ENCODE data around the gene ANKRD6. TPM values are rescaled to one million over a fixed set of nuclear protein-coding genes. Genes with fewer than 3 reads are reported as not detected.

The ANKRD6 gene
- total RNA-seq, 4 donors from 2014 or later: 1.6 to 6.8 (median 2.9) TPM

- Histone ChIP-seq H3K4me3 (no peak overlapping the region), H3K27me3 (no peaks in the 10 kb centered on the region), H3K36me3 (no peaks in the 10 kb centered on the region), H3K27ac (no peak overlapping the region), H3K9me3 (no peaks in the 10 kb centered on the region), H3K4me1 (no peaks in the 10 kb centered on the region)
- ATAC-seq (no peak), DNase-seq (no peak)
- in situ Hi-C loops (cut with MboI; ENCODE audit: low sequenced_read_pairs in 4 of 4): loop anchor here in 3 of 4 donors (5.0 to 25.0 kb wide), 4 partner anchors 174 to 624 kb away; partner anchors contain the start of gene ANKRD6 (in 2 of the 3)
- TF ChIP-seq, protein P1, sequence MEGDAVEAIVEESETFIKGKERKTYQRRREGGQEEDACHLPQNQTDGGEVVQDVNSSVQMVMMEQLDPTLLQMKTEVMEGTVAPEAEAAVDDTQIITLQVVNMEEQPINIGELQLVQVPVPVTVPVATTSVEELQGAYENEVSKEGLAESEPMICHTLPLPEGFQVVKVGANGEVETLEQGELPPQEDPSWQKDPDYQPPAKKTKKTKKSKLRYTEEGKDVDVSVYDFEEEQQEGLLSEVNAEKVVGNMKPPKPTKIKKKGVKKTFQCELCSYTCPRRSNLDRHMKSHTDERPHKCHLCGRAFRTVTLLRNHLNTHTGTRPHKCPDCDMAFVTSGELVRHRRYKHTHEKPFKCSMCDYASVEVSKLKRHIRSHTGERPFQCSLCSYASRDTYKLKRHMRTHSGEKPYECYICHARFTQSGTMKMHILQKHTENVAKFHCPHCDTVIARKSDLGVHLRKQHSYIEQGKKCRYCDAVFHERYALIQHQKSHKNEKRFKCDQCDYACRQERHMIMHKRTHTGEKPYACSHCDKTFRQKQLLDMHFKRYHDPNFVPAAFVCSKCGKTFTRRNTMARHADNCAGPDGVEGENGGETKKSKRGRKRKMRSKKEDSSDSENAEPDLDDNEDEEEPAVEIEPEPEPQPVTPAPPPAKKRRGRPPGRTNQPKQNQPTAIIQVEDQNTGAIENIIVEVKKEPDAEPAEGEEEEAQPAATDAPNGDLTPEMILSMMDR (IDR thresholded peaks at IDR 0.05 in 4 of 5, conservative IDR thresholded peaks at IDR 0.05 in 1 of 5): no peak
- TF ChIP-seq POLR2A (IDR thresholded peaks at IDR 0.05): no peak
- intact Hi-C loops (cut with DNase I; ENCODE audit: low total_unique reads): no loop called here
Observed at GRCh38 chr6:89611666-89612065, 178.7 kb downstream of the ANKRD6 start.

DNA sequence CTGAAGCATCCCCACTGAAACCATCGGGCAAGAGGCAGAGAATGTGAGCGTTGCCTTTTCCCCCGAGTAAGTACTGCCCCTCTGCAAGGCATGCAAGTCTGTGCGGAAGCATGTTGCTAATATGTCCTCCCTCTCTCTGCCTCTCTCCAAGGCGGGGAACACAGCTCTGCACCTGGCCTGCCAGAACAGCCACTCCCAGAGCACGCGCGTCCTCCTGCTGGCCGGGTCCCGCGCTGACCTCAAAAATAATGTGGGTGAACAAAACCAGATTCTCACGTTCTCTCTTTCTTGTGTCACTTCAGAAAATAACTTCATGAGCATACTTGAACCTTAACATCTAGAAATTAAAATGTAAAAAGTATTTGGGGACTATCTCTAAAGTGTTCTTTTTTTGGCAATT is 179.2 kb downstream of the ANKRD6 start:
- no peak overlapping the region for H3K27ac ChIP-seq
- in situ Hi-C loops (cut with MboI; ENCODE audit: low sequenced_read_pairs in 4 of 4): loop anchor here in 3 of 4 donors (5.0 to 25.0 kb wide), 4 partner anchors 175 to 625 kb away; partner anchors contain the start of gene ANKRD6 (in 2 of the 3)
- ATAC-seq: no peak

DNA sequence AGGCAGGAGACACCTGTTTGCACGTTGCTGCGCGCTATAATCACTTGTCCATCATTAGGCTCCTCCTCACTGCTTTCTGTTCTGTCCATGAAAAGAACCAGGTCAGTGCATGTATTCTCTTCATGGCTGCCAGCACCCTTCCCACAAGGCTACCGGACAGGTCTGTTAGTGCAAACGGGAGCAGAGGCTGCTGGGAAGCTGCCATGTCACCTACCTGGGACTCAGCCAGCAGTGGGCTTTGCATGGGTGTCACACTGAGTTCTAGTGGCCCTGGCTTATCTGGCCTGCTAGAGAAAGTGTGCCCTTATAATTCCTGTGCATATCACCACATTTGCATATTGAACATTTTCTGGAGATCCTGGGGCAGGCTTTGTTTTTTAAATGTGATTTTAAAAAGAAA is 180.8 kb downstream of the ANKRD6 start:
- Histone ChIP-seq H3K4me1 (no peaks in the 10 kb centered on the region), H3K4me3 (no peak overlapping the region), H3K9me3 (no peaks in the 10 kb centered on the region), H3K27ac (no peak overlapping the region), H3K36me3 (no peaks in the 10 kb centered on the region), H3K27me3 (no peaks in the 10 kb centered on the region)
- TF ChIP-seq POLR2A (IDR thresholded peaks at IDR 0.05): no peak
- TF ChIP-seq, protein P1 (IDR thresholded peaks at IDR 0.05 in 4 of 5, conservative IDR thresholded peaks at IDR 0.05 in 1 of 5): no peak
- DNase-seq (no peak), ATAC-seq (no peak)
- in situ Hi-C loops (cut with MboI; ENCODE audit: low sequenced_read_pairs in 4 of 4) (loop anchor here in 3 of 4 donors (5.0 to 25.0 kb wide), 4 partner anchors 176 to 626 kb away; partner anchors contain the start of gene ANKRD6 (in 2 of the 3)), intact Hi-C loops (cut with DNase I; ENCODE audit: low total_unique reads) (no loop called here)

More for the DNA sequence above, 179.2 kb downstream of the ANKRD6 start:
- intact Hi-C loops (cut with DNase I; ENCODE audit: low total_unique reads): no loop called here
- TF ChIP-seq, protein P1 (IDR thresholded peaks at IDR 0.05 in 4 of 5, conservative IDR thresholded peaks at IDR 0.05 in 1 of 5): no peak
- TF ChIP-seq POLR2A (IDR thresholded peaks at IDR 0.05): no peak
- Histone ChIP-seq H3K4me1 (no peaks in the 10 kb centered on the region), H3K36me3 (no peaks in the 10 kb centered on the region), H3K9me3 (no peaks in the 10 kb centered on the region), H3K4me3 (no peak overlapping the region), H3K27me3 (no peaks in the 10 kb centered on the region)
- no peak for DNase-seq

DNA sequence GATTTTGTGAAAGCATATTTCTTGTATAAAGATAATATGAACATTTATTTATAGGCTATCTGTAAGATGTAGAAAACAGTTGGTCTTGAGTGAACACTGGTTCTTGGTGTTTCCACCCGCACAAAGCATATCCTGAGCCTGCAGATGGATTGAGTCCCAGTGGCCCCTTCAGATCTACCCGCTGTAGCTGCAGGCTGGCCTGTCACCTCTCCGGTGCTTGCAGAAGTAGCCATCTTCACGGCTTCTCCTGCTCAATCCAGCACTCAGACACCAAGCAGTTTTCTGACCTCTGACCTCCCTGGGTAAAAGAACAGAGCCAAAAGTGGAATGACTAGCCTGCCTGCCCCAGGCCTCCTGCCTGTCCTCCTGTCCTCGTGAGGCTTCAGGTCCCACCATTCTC is 182.9 kb downstream of the ANKRD6 start:
- DNase-seq: no peak
- no peak for TF ChIP-seq POLR2A (IDR thresholded peaks at IDR 0.05)
- TF ChIP-seq, protein P1 (IDR thresholded peaks at IDR 0.05 in 4 of 5, conservative IDR thresholded peaks at IDR 0.05 in 1 of 5): no peak
- no peak overlapping the region for H3K4me3 ChIP-seq
- no peaks in the 10 kb centered on the region for H3K27me3 ChIP-seq
- no peaks in the 10 kb centered on the region for H3K36me3 ChIP-seq
- no peak overlapping the region for H3K27ac ChIP-seq
- no peaks in the 10 kb centered on the region for H3K9me3 ChIP-seq
- ATAC-seq: no peak
- in situ Hi-C loops (cut with MboI; ENCODE audit: low sequenced_read_pairs in 4 of 4): loop anchor here in 1 of 4 donors (10.0 to 25.0 kb wide), 2 partner anchors 181 to 629 kb away; partner anchors contain the start of gene ANKRD6
- H3K4me1 ChIP-seq: no peaks in the 10 kb centered on the region
- intact Hi-C loops (cut with DNase I; ENCODE audit: low total_unique reads): no loop called here

- no peaks in the 10 kb centered on the region for H3K4me1 ChIP-seq
- ATAC-seq (no peak), DNase-seq (no peak)
- in situ Hi-C loops (cut with MboI; ENCODE audit: low sequenced_read_pairs in 4 of 4) (loop anchor here in 1 of 4 donors (10.0 to 25.0 kb wide), 2 partner anchors 182 to 629 kb away; partner anchors contain the start of gene ANKRD6), intact Hi-C loops (cut with DNase I; ENCODE audit: low total_unique reads) (no loop called here)
- no peaks in the 10 kb centered on the region for H3K27me3 ChIP-seq
- H3K9me3 ChIP-seq: no peaks in the 10 kb centered on the region
- H3K4me3 ChIP-seq: no peak overlapping the region
- no peaks in the 10 kb centered on the region for H3K36me3 ChIP-seq
- no peak for TF ChIP-seq POLR2A (IDR thresholded peaks at IDR 0.05)
- TF ChIP-seq, protein P1 (IDR thresholded peaks at IDR 0.05 in 4 of 5, conservative IDR thresholded peaks at IDR 0.05 in 1 of 5): no peak
- H3K27ac ChIP-seq: no peak overlapping the region
Observed at GRCh38 chr6:89616531-89616930, 183.6 kb downstream of the ANKRD6 start.
